GM19238 (cell line): Measurements from ENCODE around the gene OR13C9.
"Not testable (repeated sequence)": the region's sequence is repeated elsewhere in the genome, so short reads cannot be mapped to it uniquely, and the experiment has no call there.

Experiments used
- DNase-seq: peaks from one replicate; pipeline ENCODE4 v3.0.0; 2011; ENCODE audit warnings: low spot score; ENCODE audit not compliant: insufficient read length

OR13C9 gene, protein sequence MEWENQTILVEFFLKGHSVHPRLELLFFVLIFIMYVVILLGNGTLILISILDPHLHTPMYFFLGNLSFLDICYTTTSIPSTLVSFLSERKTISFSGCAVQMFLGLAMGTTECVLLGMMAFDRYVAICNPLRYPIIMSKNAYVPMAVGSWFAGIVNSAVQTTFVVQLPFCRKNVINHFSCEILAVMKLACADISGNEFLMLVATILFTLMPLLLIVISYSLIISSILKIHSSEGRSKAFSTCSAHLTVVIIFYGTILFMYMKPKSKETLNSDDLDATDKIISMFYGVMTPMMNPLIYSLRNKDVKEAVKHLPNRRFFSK

DNA sequence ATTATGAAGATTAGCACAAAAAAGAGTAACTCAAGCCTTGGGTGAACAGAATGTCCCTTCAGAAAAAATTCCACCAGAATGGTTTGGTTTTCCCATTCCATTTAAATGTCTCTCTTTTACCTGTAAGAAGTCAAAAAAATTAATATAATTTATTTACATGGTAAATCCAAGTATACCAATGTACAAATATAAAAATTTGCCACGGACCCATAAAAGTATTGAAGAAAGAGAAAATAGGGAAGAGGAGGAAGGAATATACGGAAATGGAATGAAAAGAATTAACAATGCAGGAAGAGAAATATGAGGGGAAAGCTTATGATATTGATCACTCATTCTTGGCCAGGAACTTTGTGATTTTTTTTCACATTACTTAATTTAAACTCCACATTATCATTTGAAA, at the start of gene OR13C9:
Gene OR13C9 (minus strand): TSS at position 101 of the 400 bp plus-strand sequence. CDS start 0 bp downstream, at position 101.
- DNase-seq, result no peak

DNA sequence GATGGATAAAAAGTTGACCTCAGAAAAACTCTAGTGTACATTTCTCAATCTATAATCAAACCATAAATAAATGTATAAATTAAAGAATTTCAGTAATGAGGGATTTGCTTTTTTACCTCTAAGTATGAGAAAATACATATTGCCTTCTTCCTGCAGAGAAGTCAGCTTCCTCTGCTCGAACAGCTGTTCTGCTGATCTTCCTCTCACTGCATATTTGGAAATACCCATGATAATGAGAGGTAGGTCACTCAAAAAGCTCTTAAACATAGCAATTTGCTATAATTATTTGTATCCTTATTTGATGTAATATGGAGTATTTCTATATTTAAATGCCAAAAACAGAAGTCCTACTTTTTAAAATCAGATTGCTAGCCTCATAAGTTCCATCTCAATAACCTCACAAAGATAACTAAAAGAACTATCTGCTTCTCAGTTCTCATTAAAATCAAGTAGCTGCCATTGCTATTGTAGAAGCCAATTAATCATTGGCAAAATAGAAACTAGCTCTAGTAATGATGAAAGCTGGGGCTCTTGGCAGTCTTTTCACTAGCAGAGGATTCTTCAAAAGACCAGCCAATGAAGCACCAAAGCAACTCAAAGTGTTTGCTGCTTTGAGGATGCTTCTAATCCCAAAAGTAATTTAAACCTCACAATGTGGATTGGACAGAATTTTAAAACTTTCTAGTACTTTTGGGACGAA, 40.6 kb upstream of the OR13C9 start:
- DNase-seq, result no peak

DNA sequence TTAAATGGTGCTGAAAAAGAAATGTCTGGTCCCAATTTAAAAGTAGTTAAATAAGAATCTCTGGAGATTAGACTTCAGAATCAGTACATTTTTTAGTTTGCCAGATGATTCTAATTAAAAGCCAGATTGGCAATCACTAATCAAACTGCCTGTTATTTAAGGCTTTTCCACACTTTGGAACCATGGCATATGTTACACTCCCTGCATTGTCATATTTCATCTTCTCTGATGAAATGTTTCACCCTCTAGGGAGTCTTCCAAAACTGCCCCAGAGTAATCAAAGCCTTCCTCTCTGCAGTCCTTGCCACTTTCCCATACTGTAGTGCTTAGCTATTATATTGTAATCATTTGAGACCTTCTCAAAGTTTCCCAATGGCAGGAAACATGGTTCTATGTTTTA, 17.5 kb upstream of the OR13C9 start:
- no peak for DNase-seq

DNA sequence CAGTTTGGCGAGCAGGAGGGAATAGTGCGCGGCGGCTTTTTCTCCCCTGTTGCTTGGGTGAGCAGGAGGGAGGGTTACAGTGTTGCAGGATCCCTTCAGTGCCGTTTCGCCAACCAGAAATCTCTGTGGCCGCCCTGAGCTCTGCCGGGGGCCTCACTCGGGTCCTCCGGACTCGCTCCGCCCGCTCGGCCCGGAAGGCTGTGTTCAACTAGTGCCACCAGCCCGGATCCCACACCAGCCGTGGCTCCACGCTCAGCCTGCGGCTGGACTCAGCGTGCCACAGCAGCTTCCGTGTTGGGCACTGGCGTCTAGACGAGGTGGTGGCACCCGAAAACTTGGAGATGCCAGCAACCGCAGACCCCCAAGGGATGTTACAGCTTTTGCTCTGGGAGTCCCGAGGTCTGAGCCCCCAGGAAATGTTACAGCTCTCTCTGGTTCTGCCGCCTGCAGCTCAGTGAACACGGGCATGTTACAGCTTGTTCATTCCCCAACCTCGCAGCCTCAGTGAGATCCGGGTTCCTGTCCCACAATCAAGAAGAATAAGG, 16.0 kb upstream of the OR13C9 start:
- no peak for DNase-seq

DNA sequence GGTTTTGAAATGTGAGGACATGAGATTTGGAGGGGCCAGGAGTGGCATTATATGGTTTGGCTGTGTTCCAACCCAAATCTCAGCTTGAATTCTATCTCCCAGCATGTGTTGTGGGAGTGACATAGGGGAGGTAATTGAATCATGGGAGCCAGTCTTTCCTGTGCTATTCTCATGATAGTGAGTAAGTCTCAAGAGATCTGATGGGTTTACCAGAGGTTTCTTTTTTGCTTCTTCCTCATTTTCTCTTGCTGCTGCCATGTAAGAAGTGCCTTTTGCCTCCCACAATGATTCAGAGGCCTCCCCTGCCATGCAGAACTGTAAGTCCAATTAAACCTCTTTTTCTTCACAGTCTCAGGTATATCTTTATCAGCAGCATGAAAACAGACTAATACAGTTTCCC, 8.0 kb upstream of the OR13C9 start:
- DNase-seq, result not testable (repeated sequence)

DNA sequence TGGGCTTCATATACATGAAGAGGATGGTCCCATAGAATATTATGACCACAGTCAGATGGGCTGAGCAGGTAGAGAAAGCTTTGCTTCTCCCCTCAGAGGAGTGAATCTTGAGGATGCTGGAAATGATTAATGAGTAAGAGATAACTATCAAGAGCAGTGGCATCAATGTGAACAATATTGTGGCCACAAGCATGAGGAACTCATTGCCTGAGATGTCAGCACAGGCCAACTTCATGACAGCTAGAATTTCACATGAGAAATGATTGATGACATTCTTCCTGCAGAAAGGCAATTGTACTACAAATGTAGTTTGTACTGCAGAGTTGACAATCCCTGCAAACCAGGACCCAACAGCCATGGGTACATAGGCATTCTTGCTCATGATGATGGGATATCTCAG, 586 bp downstream of the OR13C9 start:
- no peak for DNase-seq

DNA sequence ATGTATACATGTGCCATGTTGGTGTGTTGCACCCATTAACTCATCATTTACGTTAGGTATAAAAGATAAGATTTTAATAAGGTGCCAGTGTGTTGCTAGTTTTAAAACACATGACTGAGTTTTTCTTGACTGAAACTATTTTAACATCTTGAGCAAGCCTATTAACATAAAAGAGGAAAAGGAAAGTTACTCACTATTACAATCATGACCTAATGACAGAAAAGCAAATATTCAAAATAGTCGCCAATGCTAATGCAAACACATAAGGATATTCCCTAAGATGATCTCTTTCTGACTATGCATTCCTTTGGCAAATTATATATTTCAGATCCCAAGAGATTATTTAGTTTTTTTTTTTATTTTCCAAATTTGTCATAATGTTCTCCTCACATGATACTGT, 6.8 kb downstream of the OR13C9 start:
- no peak for DNase-seq

DNA sequence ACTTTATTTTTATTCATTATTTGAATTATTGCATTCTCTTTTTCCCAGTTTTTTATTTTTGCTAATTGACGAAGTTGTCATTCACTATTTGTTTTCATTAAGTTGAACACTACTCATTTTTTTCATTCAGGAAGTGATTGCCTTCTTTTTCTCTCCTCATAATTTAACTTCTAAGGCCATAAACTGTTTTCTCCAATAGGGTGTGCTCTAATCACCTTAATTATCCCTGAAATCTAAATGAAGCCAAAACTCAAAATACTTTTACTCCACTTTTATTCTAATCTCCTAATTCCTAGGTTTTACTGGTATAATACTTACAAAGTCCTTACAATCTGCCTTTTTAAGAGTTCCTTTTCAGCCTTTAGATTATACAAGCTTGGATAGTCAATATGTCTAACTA, 9.7 kb downstream of the OR13C9 start:
- DNase-seq, result no peak

DNA sequence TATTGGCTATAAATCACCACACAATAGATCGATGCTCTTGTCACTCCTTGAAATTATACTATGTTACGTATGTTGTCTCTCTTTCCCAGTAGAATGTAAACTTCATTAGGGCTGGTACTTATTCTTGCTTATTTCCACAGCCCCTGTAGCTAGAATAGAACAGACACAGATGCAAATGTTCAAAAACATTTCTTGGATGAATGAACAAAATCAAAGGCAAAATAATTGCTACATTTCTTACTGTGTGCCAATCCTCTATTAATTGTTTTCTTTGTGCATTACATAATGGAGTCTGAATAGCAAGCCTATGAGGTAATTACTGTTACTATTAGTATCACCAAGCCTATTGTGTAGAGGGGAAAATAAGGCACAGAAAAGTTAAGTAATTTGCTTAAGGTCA, 11.9 kb downstream of the OR13C9 start:
- no peak for DNase-seq

DNA sequence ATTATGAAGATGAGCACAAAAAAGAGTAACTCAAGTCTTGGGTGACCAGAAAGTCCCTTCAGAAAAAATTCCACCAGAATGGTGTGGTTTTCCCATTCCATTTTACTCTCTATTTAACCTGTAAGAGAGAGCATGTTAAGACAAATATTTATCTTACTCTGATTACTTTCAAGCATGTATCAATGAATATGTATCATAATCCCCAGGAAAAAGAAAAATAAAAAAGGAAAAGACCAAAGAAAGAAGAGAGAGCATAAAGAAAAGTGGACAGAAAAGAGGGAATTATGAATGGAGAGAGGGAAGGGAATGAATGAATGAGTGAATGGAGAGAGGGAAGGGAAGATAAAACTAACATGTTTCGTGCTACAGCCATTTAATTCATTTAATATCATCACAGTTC, 12.5 kb downstream of the OR13C9 start, which contains the start of gene OR13C2:
Gene OR13C2 (minus strand): TSS at position 101 of the 400 bp plus-strand sequence. CDS start 0 bp downstream, at position 101.
- not testable (repeated sequence) for DNase-seq

DNA sequence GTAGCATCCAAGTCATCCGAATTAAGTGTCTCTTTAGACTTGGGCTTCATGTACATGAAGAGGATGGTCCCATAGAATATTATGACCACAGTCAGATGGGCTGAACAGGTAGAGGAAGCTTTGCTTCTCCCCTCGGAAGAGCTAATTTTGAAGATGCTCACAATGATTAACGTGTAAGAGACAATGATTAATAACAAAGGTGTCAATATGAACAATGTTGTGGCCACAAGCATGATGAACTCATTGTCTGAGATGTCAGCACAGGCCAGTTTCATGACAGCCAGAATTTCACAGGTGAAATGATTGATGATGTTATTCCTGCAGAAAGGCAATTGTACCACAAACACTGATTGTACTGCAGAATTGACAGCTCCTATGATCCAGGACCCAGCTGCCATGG, 13.2 kb downstream of the OR13C9 start:
- DNase-seq, result no peak

DNA sequence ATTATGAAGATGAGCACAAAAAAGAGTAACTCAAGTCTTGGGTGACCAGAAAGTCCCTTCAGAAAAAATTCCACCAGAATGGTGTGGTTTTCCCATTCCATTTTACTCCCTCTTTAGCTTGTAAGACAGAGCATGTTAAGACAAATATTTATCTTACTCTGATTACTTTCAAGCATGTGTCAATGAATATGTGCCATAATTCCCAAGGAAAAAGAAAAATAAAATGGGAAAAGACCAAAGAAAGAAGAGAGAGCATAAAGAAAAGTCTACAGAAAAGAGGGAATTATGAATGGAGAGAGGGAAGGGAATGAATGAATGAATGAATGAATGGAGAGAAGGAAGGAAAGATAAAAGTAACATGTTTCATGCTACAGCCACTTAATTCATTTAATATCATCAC, 18.7 kb downstream of the OR13C9 start, which contains the start of gene OR13C5:
Gene OR13C5 (minus strand): TSS at position 101 of the 400 bp plus-strand sequence. CDS start 0 bp downstream, at position 101.
- DNase-seq, result not testable (repeated sequence)

DNA sequence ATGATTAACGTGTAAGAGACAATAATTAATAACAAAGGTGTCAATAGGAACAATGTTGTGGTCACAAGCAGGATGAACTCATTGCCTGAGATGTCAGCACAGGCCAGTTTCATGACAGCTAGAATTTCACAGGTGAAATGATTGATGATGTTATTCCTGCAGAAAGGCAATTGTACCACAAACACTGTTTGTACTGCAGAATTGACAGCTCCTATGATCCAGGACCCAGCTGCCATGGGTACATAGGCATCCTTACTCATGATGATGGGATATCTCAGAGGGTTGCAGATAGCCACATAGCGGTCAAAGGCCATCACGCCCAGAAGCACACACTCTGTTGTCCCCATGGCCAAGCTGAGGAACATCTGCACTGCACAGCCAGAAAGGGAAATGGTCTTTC, 19.3 kb downstream of the OR13C9 start:
- DNase-seq, result not testable (repeated sequence)

DNA sequence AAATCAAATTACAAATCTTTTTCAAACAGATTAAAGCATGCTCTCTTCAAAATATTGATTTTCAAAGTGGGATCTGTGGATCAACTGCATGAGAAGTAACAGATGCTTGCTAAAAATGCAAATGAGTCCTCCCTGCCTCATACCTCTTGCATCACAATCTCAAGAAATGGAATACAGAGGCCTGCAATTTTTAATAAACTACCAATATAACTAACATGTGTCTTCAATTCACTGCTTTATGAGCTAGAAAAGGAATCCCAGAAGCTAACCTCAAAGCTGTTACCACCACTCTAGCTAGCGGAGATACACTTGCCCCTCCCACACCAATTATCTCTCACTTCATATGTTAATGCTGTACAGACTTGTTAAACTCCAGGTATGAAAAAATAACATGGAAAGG, 28.4 kb downstream of the OR13C9 start:
- DNase-seq, result no peak

DNA sequence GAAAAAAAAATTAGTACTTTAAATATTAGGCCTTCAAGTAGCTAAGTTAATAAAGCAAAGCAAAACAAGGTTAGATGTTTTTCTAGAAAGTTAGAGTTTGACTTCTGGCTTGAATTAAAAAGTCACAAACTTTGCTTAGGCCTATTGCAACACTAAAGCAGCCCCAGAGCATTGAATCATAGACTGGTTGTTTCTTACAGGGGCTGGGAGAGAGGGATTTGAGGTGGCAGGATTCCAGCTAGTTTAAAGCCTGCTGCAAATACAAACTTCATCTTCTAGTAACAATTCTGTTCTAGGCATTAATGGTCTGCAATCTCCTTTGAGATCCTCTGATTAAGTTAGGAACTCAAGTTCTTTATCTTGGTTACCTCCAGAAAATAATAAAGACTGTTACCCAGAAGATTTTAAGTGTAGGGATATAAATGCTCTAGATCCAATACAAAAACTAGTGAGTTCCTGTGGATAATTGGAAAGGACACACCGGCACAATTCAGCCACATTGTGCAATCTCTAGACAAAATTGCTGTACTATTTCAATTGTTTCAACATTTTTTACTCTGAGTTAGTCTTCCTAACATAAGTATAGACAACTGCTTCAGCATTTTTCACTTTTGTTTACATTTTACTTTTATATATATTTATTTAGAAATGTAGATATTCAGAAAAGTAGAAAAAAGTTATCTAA, 31.4 kb downstream of the OR13C9 start:
- no peak for DNase-seq

DNA sequence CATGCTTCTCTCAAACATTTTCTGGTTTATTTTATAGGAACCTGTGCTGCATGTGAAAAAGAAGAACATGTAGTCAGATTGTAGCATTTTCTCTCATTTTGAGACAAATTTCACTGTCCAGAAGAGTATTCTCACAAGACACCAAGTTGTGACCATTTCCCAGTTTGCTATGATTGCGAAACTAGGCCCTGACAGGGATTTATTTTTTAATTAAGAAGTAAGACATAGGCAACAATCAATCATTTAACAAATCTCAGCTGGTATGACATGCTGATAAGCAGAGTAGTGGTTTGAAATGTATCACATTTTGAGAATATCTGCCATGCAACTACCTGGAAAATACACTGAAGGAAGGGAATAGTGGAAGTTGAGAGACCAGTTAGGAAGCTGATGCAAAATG, 37.4 kb downstream of the OR13C9 start:
- DNase-seq, result no peak

DNA sequence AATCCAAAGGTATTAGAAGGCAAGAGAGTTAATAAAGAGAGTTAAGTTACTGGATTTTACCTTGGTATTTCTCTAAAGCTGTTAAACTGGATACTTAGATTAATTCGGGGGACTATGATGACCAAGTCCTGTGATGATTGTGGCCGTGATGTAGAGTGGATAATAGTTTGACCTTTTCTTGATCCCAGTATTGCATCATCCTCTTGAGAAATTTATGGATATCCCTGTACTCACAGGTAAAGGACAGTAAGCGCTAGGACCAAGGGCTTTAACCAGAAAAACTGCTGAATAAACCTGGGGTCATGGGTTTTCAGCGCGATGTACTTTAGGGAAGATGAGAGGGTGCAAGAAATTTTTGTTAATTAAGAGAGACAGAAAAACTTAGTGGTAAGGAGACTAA, 40.7 kb downstream of the OR13C9 start:
- DNase-seq, result no peak

DNA sequence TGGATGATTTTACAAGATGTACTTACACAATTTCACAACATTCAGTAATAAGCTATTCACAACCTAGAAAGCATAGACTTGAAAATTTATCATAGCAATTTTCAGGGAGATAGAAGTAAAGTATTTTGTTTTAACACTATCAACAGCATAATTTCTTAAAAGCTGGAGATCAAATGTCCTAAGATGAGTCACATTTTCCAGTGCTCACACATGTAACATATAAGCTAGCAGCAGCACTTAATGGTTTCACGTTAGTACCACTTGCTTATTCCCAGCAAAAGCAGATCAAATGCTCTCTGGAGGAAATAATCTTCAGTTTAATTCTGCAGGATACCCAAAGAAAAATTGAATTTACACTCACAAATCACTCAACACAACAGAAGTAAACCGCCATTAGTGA, 42.5 kb downstream of the OR13C9 start:
- no peak for DNase-seq

DNA sequence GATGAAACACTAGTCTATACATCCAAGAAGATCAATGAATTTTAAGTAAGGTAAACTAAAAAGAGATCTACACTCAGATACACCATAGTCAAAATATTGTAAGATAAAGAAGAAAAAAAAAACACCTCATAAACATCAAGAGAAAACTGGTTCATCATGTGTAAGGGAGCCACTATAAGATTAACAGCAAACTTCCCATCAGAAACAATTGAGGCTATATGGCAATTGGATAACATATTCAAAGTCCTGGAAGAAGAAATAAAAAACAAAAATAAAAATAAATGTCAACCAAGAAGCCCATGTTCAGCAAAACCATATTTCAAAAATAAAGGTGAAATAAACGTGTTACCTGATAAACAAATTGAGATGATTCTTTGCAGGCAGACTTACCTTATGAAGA, 45.4 kb downstream of the OR13C9 start:
- DNase-seq, result no peak

DNA sequence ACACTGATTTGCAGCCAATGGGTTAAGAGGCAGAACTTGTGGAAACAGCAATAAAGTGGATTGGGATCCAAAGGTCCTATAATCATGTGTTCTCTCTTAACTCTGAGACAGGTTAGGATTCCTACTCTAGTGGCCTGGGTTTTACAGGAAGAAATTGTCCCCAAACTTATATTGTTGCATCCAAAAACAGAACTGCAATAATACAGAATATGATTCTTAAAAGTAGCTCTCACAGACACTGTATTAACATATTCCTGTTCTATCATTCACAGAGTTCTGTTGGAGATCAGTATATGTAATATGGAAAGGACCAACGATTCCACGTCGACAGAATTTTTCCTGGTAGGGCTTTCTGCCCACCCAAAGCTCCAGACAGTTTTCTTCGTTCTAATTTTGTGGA, 49.1 kb downstream of the OR13C9 start, which contains the start of gene OR13C8:
Gene OR13C8 (plus strand): TSS at position 301 of the 400 bp plus-strand sequence. CDS start 0 bp downstream, at position 301.
- DNase-seq, result no peak
